Measurements from ENCODE around the gene ETHE1.

ETHE1 gene

GRCh38 chr19:43462785-43463380 lies 64.1 kb downstream of the ETHE1 start:
- DNase-seq, result no peak

DNA sequence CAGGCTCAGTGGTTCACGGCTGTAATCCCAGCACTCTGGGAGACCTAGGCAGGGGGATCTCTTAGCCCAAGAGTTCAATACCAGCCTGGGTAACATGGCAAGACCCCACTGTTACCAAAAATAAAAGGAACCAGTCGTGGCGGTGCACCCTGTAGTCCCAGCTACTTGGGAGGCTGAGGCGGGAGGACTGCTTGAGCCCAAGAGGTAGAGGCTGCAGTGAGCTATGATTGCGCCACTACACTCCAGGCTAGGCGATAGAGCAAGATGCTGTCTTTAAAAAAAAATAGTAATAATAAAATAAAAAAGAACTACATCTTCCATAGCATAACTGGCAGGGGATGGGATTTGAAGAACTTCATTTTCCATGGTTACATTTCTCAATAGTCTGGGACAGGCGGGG lies 64.6 kb downstream of the ETHE1 start:
- DNase-seq, result no peak

GRCh38 chr19:43461303-43461702 lies 65.7 kb downstream of the ETHE1 start:
- no peak for DNase-seq

DNA sequence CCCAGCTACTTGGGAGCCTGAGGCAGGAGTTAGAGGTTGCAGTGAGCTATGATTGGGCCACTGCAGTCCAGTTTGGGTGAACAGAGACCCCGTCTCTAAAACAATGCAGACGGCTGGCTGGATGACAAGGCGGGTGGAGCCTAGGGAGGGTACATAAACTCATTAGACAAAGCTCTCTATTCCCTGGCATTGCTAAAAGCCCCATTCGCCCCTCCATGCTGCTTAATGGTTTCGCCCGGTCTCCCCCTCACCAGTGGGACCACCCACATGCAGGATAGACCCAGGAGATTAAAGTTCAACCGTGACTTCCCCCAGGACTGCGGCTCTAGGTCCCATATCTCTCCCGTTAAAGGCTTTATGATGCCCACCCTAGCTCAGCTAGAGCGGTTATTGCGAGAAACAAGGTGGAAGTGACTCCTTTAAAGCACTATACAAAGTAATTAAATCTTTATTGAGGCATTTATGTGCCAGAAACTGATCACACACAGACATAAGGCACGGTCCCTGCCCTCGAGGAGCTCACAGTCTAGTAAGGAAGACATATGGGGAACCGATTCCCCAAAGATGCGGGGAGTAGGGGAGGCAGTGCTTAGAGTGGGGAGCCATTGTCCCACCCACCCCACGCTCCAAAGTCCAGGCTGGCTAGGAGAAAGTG lies 66.5 kb downstream of the ETHE1 start:
- no peak for DNase-seq

- DNase-seq, result no peak
Measured at GRCh38 chr19:43457809-43458208, 69.2 kb downstream of the ETHE1 start.
